Measurements from ENCODE around the gene MYLK. TPM values are rescaled to one million over a fixed set of nuclear protein-coding genes. Genes with fewer than 3 reads are reported as not detected.
A peak's percentile ranks its signal among the peaks of the same experiment; 100 is the strongest.

MYLK gene
- total RNA-seq, 1 donor from 2014 or later = 11.1 TPM

DNA sequence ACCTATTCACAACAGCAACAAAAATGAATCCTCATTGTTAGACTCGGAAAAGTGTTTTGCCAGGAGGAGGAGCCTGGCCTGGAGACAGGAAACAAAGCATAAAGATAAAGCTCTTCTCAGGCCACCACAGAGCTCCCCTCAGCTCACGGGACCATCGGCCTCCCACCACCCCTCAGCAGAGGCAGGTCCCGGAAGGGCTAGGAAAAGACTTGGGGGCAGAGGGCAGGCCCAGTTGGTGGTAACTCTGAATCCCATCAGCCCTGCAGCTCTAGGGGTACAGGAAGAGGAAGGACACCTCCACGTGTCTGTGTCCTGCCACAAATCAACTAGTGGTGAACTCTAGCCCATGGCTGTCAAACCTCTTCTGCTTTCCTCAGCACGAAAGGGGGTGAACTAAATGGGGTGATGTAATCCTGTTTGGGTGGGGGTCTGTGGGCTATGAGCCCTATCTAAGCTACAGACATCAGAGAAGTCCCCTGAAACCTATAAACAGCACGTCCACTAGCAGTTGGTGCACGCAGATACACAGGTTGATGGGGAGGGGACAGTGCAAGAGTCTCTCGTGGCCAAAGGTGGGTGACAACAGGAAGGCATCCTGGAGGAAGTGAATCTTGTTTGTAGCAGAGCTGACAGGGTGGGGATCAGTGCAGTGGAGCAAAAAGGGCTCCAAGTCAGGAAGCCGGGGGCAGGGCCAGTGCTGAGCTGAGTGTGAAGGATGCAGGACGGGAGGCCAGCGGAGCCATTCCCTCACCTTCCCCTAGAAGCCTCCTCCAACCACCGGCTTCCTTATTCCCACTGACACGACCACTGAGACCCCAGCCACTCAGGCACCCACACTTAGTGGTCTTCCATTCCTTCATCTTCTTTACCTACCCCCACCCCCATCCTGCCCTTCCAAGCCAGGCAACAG, 188.1 kb downstream of the MYLK start:
- TF ChIP-seq CTCF (IDR thresholded peaks at IDR 0.05; ENCODE audit: borderline replicate concordance) = no peak

GRCh38 chr3:123695152-123695551, 189.0 kb downstream of the MYLK start:
- Histone ChIP-seq H3K27me3 (ENCODE audit: low read depth) (no peaks in the 10 kb centered on the region), H3K4me1 (peaks cover 69% of the 10 kb centered on the region), H3K4me3 (peak overlapping the region; percentile 24), H3K27ac (replicated peaks) (peak overlapping the region; percentile 83), H3K36me3 (no peaks in the 10 kb centered on the region), H3K9me3 (replicated peaks) (no peaks in the 10 kb centered on the region)
- intact Hi-C loops (cut with micrococcal nuclease) = no loop called here
- no peak for TF ChIP-seq CTCF (IDR thresholded peaks at IDR 0.05; ENCODE audit: borderline replicate concordance)
- DNase-seq = no peak

More for the DNA sequence above, 188.1 kb downstream of the MYLK start:
- Histone ChIP-seq H3K27ac (replicated peaks) (peak overlapping the region; percentile 83), H3K36me3 (no peaks in the 10 kb centered on the region), H3K4me1 (peaks cover 62% of the 10 kb centered on the region), H3K27me3 (ENCODE audit: low read depth) (no peaks in the 10 kb centered on the region), H3K4me3 (peak overlapping the region; percentile 56), H3K9me3 (replicated peaks) (no peaks in the 10 kb centered on the region)
- DNase-seq = no peak
- intact Hi-C loops (cut with micrococcal nuclease) = no loop called here

- H3K4me1 ChIP-seq = peaks cover 69% of the 10 kb centered on the region
- H3K9me3 ChIP-seq (replicated peaks) = no peaks in the 10 kb centered on the region
- peak overlapping the region; percentile 83 for H3K27ac ChIP-seq (replicated peaks)
- H3K27me3 ChIP-seq (ENCODE audit: low read depth) = no peaks in the 10 kb centered on the region
- intact Hi-C loops (cut with micrococcal nuclease) = no loop called here
- H3K4me3 ChIP-seq = peak overlapping the region; percentile 24
- H3K36me3 ChIP-seq = no peaks in the 10 kb centered on the region
- no peak for DNase-seq
- no peak for TF ChIP-seq CTCF (IDR thresholded peaks at IDR 0.05; ENCODE audit: borderline replicate concordance)
These were observed 189.6 kb downstream of the MYLK start for GRCh38 chr3:123694366-123695087.

DNA sequence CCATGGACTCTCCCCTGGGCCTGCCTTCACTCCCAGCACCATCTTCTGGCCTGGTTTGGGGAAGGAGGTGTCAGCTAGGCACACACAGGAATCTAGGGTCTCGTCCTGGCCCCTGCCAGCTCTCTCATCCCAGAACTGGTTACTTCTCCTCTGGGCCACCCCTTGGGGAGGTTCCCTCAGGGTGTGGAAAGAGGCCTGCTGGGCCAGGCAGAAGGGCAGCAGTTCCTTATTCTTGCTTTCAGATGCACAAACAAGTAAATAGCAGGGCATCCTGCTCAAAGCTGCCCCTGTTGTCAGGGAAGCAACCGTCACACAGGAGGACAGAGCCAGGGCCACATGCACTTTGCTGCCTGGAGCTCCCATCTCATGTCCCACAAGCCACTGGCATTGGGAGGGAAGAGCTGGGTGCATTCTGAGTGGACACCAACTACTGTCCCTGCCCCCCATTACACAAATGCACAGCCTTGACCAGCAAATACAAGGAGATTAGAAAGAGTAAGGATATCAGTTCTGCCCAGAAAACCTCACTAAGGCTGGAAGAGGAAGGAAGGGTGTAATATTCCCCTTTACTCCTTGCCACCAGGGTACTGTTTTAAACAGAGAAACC, 190.4 kb downstream of the MYLK start:
- Histone ChIP-seq H3K27ac (replicated peaks) (peak overlapping the region; percentile 83), H3K4me3 (no peak overlapping the region), H3K4me1 (peaks cover 69% of the 10 kb centered on the region), H3K9me3 (replicated peaks) (no peaks in the 10 kb centered on the region), H3K27me3 (ENCODE audit: low read depth) (no peaks in the 10 kb centered on the region), H3K36me3 (no peaks in the 10 kb centered on the region)
- no peak for TF ChIP-seq CTCF (IDR thresholded peaks at IDR 0.05; ENCODE audit: borderline replicate concordance)
- no peak for DNase-seq
- intact Hi-C loops (cut with micrococcal nuclease) = no loop called here

- Histone ChIP-seq H3K36me3 (no peaks in the 10 kb centered on the region), H3K4me1 (peaks cover 73% of the 10 kb centered on the region), H3K9me3 (replicated peaks) (no peaks in the 10 kb centered on the region), H3K27ac (replicated peaks) (peak overlapping the region; percentile 83), H3K27me3 (ENCODE audit: low read depth) (no peaks in the 10 kb centered on the region), H3K4me3 (no peak overlapping the region)
- intact Hi-C loops (cut with micrococcal nuclease) = no loop called here
- DNase-seq = no peak
- no peak for TF ChIP-seq CTCF (IDR thresholded peaks at IDR 0.05; ENCODE audit: borderline replicate concordance)
These were observed 191.5 kb downstream of the MYLK start for GRCh38 chr3:123692671-123693070.

All from left ventricle myocardium inferior (tissue), 1 donor.